IgD-negative memory B cell (primary cell): ENCODE measurements around the gene ZNHIT2. TPM values are rescaled to one million over a fixed set of nuclear protein-coding genes. Genes with fewer than 3 reads are reported as not detected.

Experiments used
- H3K27ac Mint-ChIP-seq, 3 donors: one replicate each; pipeline ENCODE4 v1.8.0; 2020 to 2022; ENCODE audit warnings: mild to moderate bottlenecking in 3 of 3, mixed read lengths in 3 of 3, moderate library complexity in 1 of 3
- H3K27me3 Mint-ChIP-seq: one replicate; pipeline ENCODE4 v1.8.0; 2021; ENCODE audit warnings: mixed read lengths
- H3K36me3 Mint-ChIP-seq: one replicate; pipeline ENCODE4 v1.8.0; 2020; ENCODE audit warnings: mild to moderate bottlenecking, mixed read lengths
- H3K4me1 Mint-ChIP-seq, 3 donors: one replicate each; pipeline ENCODE4 v1.8.0; 2020 to 2022; ENCODE audit warnings: mixed read lengths in 3 of 3, mild to moderate bottlenecking in 1 of 3
- H3K4me3 Mint-ChIP-seq, 4 donors: one replicate each; pipeline ENCODE4 v1.8.0; 2020 to 2022; ENCODE audit warnings: mild to moderate bottlenecking in 4 of 4, mixed read lengths in 4 of 4, moderate library complexity in 3 of 4
- H3K9me3 Mint-ChIP-seq, 3 donors: one replicate each; pipeline ENCODE4 v1.8.0; 2020 to 2021; ENCODE audit warnings: mixed read lengths in 3 of 3, mild to moderate bottlenecking in 1 of 3
- polyA plus RNA-seq: library from polyadenylated mRNA; unstranded; fragments of 300-500 nt; fragmentation: Illumina TruSeq; gene quantifications from one replicate; pipeline ENCODE4 v1.2.3, GENCODE V29; 2021

Gene ZNHIT2
- polyA plus RNA-seq, 1 donor from 2014 or later: 20.2 TPM

- H3K27ac Mint-ChIP-seq: no peak overlapping the region
- H3K27me3 Mint-ChIP-seq: no peaks in the 10 kb centered on the region
- H3K9me3 Mint-ChIP-seq: no peaks in the 10 kb centered on the region
- no peak overlapping the region for H3K4me3 Mint-ChIP-seq
- peaks cover 17 to 28% (median 17%) of the 10 kb centered on the region in 3 donors for H3K4me1 Mint-ChIP-seq
- H3K36me3 Mint-ChIP-seq: peaks cover 3% of the 10 kb centered on the region
Observed at GRCh38 chr11:65108469-65109123, 8.9 kb downstream of the ZNHIT2 start.

GRCh38 chr11:65107751-65108468 is 9.6 kb downstream of the ZNHIT2 start:
- Mint-ChIP-seq H3K4me3 (no peak overlapping the region), H3K4me1 (peaks cover 11 to 24% (median 18%) of the 10 kb centered on the region in 3 donors), H3K27ac (no peak overlapping the region), H3K36me3 (peaks cover 3% of the 10 kb centered on the region), H3K27me3 (no peaks in the 10 kb centered on the region), H3K9me3 (no peaks in the 10 kb centered on the region)

- Mint-ChIP-seq H3K9me3 (no peaks in the 10 kb centered on the region), H3K4me3 (no peak overlapping the region), H3K36me3 (peaks cover 3% of the 10 kb centered on the region), H3K4me1 (peaks cover 11 to 24% (median 18%) of the 10 kb centered on the region in 3 donors), H3K27ac (no peak overlapping the region), H3K27me3 (no peaks in the 10 kb centered on the region)
Observed at GRCh38 chr11:65107078-65107477, 10.4 kb downstream of the ZNHIT2 start.

GRCh38 chr11:65104628-65105027 is 12.9 kb downstream of the ZNHIT2 start:
- peaks cover 3% of the 10 kb centered on the region for H3K36me3 Mint-ChIP-seq

GRCh38 chr11:65103476-65103875 is 14.0 kb downstream of the ZNHIT2 start:
- H3K4me3 Mint-ChIP-seq: peak overlapping the region in 1 of 4 donors; percentile 37
- peak overlapping the region in 1 of 3 donors; percentile 23 for H3K27ac Mint-ChIP-seq
- no peaks in the 10 kb centered on the region for H3K9me3 Mint-ChIP-seq
- peaks cover 2 to 15% (median 8%) of the 10 kb centered on the region in 3 donors for H3K4me1 Mint-ChIP-seq
- no peaks in the 10 kb centered on the region for H3K27me3 Mint-ChIP-seq
- peaks cover 3% of the 10 kb centered on the region for H3K36me3 Mint-ChIP-seq

More at GRCh38 chr11:65104628-65105027, 12.9 kb downstream of the ZNHIT2 start:
- H3K4me1 Mint-ChIP-seq: peaks cover 2 to 12% (median 8%) of the 10 kb centered on the region in 3 donors
- no peaks in the 10 kb centered on the region for H3K27me3 Mint-ChIP-seq
- no peak overlapping the region for H3K4me3 Mint-ChIP-seq
- no peak overlapping the region for H3K27ac Mint-ChIP-seq
- no peaks in the 10 kb centered on the region for H3K9me3 Mint-ChIP-seq

- Mint-ChIP-seq H3K4me3 (peak overlapping the region in 1 of 4 donors; percentile 37), H3K9me3 (no peaks in the 10 kb centered on the region), H3K27ac (no peak overlapping the region), H3K27me3 (no peaks in the 10 kb centered on the region), H3K4me1 (peaks cover 2 to 17% (median 8%) of the 10 kb centered on the region in 3 donors), H3K36me3 (peaks cover 3% of the 10 kb centered on the region)
Observed at GRCh38 chr11:65102142-65103095, 15.1 kb downstream of the ZNHIT2 start.

- Mint-ChIP-seq H3K9me3 (no peaks in the 10 kb centered on the region), H3K4me1 (peaks cover 4 to 20% (median 19%) of the 10 kb centered on the region in 3 donors), H3K27ac (no peak overlapping the region), H3K4me3 (no peak overlapping the region), H3K27me3 (no peaks in the 10 kb centered on the region), H3K36me3 (no peaks in the 10 kb centered on the region)
Observed at GRCh38 chr11:65100674-65101350, 16.7 kb downstream of the ZNHIT2 start.

GRCh38 chr11:65096926-65097325 is 20.6 kb downstream of the ZNHIT2 start:
- Mint-ChIP-seq H3K4me1 (peaks cover 8 to 18% (median 15%) of the 10 kb centered on the region in 3 donors), H3K27me3 (no peaks in the 10 kb centered on the region), H3K9me3 (no peaks in the 10 kb centered on the region), H3K36me3 (no peaks in the 10 kb centered on the region), H3K4me3 (peak overlapping the region; percentile 93 to 99 (median 96)), H3K27ac (peak overlapping the region; percentile 23 to 99 (median 94))

- Mint-ChIP-seq H3K27ac (peak within 1 kb of the TSS; percentile 94 to 99 (median 96)), H3K9me3 (no peaks in the 10 kb centered on the region), H3K4me3 (peak within 1 kb of the TSS; percentile 93 to 99 (median 96)), H3K36me3 (no peaks in the 10 kb centered on the region), H3K27me3 (no peaks in the 10 kb centered on the region), H3K4me1 (peaks cover 8 to 18% (median 15%) of the 10 kb centered on the region in 3 donors)
Observed at GRCh38 chr11:65095974-65096806, 21.3 kb downstream of the ZNHIT2 start, which contains the start of gene VPS51. Gene VPS51, plus strand, starts transcription at chr11:65096214. Its CDS starts 37 bp downstream, at chr11:65096251.

GRCh38 chr11:65095427-65095826 is 22.1 kb downstream of the ZNHIT2 start:
- H3K36me3 Mint-ChIP-seq: no peaks in the 10 kb centered on the region
- peak overlapping the region; percentile 93 to 99 (median 96) for H3K4me3 Mint-ChIP-seq
- H3K9me3 Mint-ChIP-seq: no peaks in the 10 kb centered on the region
- peak overlapping the region; percentile 94 to 99 (median 96) for H3K27ac Mint-ChIP-seq
- H3K27me3 Mint-ChIP-seq: no peaks in the 10 kb centered on the region
- H3K4me1 Mint-ChIP-seq: peaks cover 8 to 18% (median 15%) of the 10 kb centered on the region in 3 donors

- peaks cover 4% of the 10 kb centered on the region for H3K36me3 Mint-ChIP-seq
- peaks cover 5 to 6% (median 5%) of the 10 kb centered on the region in 3 donors for H3K4me1 Mint-ChIP-seq
- H3K4me3 Mint-ChIP-seq: no peak overlapping the region
- no peaks in the 10 kb centered on the region for H3K9me3 Mint-ChIP-seq
- H3K27ac Mint-ChIP-seq: peak overlapping the region in 1 of 3 donors; percentile 35
- H3K27me3 Mint-ChIP-seq: no peaks in the 10 kb centered on the region
Observed at GRCh38 chr11:65090628-65091027, 26.9 kb downstream of the ZNHIT2 start.

GRCh38 chr11:65089621-65090020 is 27.9 kb downstream of the ZNHIT2 start:
- H3K4me3 Mint-ChIP-seq: peak overlapping the region in 1 of 4 donors; percentile 69
- H3K36me3 Mint-ChIP-seq: peaks cover 4% of the 10 kb centered on the region
- peaks cover 6% of the 10 kb centered on the region in 3 donors for H3K4me1 Mint-ChIP-seq
- H3K27me3 Mint-ChIP-seq: no peaks in the 10 kb centered on the region
- no peaks in the 10 kb centered on the region for H3K9me3 Mint-ChIP-seq
- H3K27ac Mint-ChIP-seq: peak overlapping the region in 1 of 3 donors; percentile 60

GRCh38 chr11:65087827-65088226 is 29.7 kb downstream of the ZNHIT2 start:
- H3K36me3 Mint-ChIP-seq: peaks cover 4% of the 10 kb centered on the region
- H3K4me3 Mint-ChIP-seq: no peak overlapping the region
- peaks cover 9 to 16% (median 12%) of the 10 kb centered on the region in 3 donors for H3K4me1 Mint-ChIP-seq
- no peaks in the 10 kb centered on the region for H3K9me3 Mint-ChIP-seq
- H3K27me3 Mint-ChIP-seq: peaks cover 1% of the 10 kb centered on the region
- H3K27ac Mint-ChIP-seq: peak overlapping the region in 1 of 3 donors; percentile 86
